ENCODE results near the gene ABHD12B.
"Not testable (repeated sequence)": the region's sequence is repeated elsewhere in the genome, so short reads cannot be mapped to it uniquely, and the experiment has no call there.

Gene ABHD12B

GRCh38 chr14:50839691-50840090 lies 32.2 kb upstream of the ABHD12B start:
- DNase-seq, result no peak

- no peak for DNase-seq
These were observed 27.5 kb upstream of the ABHD12B start for GRCh38 chr14:50844391-50844790.

DNA sequence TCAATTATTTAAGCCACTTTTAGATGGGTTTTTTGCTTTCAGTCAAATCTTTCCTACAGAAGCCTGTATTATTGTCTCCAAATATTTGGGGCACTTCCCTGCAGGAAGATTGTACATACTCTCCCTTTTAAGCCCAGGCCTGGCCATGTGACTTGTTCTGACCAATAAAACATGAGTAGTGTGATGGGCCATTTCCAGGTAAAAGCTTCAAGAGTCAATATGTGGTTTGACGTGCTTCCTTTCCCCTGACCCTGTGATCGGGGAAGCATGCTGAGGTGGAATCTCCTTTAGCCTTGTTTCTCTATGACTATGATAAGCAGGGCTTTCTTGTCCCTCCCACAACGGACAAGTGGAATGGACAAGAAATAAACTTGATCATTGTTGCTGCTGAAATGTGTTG lies 26.7 kb upstream of the ABHD12B start:
- no peak for DNase-seq

DNA sequence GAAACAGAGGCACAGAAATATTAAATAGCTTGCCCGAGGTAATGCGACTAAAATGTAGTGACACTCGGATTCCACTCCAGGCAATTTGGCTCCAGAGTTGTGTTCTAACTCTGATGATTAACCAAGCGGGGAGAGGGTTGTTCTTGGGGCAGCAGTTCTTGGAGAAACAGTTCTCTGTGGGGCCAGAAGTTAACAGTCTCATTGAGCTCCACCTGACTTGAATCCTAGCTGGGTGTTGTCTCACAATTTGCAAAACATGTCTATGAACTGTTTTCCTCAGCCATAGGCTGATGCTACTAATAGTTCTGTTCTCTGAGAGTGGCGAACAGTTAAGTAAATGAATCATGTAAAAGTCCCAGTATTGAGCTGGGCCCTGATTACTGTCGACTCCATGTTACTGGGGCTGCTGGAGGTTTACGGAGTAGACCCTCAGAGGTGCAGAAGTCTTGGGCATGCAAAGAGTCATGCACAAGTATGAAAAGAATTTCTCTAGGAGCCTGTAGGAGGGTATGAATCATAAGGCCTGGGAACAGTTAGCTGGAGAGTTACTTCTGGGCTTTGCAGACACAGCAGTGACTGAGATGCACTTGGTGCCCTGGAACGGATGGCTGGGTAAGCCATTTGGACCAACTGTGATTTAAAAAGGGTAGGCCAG lies 25.5 kb upstream of the ABHD12B start:
- no peak for DNase-seq

DNA sequence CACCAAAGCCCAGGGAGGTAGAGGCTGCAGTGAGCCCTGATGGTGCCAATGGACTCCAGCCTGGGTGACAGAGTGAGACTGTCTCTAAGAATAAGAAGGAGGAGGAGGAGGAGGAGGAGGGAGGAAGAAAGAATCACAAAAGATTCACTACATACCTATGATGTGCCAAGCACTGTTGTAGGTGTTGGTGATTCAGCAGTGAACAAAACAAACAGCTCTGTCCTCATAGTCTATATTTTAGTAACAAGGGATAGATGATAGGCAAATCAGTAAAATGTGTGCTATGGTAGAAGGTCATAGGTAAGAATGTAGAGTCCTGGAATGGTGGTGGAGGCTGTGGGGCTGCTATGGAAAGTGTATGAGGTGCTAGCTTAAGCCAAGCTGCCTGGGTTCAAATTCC lies 18.0 kb upstream of the ABHD12B start:
- DNase-seq, result no peak

DNA sequence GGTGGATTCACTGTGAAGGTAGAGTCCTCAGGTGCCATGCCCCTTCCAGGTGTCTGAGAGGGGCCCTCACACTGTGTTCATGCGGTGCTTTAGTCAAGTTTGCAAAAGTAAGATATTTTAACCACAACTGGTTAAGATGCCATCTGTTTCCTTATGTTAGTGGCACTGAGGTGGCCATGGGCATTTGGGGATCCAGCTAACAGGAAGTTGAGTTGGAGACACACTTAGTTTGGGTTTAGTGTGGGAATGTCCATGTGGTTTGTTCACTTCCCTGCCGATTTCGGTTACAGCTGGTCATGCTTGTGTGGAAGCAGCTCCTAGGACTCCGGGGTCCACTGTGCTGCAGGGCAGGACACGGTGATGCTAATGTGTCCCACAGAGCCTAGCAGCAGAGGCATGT lies 17.3 kb upstream of the ABHD12B start:
- no peak for DNase-seq

DNA sequence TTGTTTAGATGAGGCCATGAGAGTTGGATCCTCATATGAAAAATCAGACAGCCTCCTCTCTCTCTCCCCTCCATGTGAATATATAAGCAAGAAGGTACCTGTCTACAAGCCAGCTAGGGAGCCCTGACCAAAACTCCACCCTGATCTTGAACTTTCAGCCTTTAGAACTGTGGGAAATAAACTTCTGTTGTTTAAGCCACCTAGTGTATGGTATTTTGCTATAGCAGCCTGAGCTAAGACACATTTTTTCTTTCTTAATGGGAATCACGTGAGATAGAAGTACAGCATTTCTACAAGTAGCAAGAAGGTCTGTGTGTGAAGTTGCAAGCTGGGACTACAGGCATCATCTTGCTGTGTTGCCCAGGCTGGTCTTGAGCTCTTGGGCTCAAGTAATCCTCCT lies 16.3 kb upstream of the ABHD12B start:
- DNase-seq, result no peak

- DNase-seq, result no peak
These were observed 15.2 kb upstream of the ABHD12B start for GRCh38 chr14:50856660-50857059.

DNA sequence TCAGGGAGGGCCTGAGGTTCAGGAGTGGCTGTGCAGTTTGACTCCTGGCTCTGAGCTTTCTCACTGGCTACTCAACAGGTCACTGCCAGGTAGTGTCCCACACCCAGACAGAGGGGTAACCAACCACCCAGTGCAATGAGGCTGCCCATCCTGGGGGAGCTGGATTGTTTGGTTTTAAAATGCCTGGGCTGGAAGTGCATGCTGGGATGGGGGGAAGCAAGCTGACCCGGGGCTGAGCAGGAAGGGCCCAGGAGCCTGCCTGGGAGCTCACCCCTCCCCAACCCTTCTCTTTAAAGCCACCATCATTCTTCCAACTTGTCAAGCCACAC lies 12.6 kb upstream of the ABHD12B start:
- DNase-seq, result no peak

DNA sequence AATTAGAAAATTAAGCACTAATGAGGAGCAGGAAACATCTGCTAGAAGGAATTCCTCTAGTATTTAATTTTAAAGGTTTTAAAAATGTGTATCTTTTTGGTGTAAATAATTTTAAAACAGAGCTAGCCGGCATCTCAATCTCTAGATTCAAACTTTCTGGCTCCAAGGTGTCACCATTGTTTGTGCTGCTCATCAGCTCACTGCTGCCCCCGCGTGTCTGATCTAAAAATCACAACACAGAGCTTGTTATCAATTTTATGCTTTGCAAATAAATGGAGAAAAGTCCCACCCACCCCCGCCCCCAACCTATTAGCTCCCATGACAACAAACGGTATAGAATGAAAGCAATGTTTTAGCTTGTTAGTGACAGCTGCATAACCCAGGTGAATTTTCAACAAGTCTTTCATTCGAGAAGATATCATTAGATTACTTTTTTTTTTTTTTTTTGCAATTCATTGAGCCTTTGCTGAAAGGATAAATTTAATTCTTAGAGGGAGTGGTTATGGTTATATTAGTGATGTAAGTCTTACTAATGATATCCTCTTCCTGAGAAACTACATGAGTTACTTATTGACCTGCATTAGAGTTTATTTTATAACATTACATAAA lies 11.3 kb upstream of the ABHD12B start:
- DNase-seq, result peak; percentile 93

DNA sequence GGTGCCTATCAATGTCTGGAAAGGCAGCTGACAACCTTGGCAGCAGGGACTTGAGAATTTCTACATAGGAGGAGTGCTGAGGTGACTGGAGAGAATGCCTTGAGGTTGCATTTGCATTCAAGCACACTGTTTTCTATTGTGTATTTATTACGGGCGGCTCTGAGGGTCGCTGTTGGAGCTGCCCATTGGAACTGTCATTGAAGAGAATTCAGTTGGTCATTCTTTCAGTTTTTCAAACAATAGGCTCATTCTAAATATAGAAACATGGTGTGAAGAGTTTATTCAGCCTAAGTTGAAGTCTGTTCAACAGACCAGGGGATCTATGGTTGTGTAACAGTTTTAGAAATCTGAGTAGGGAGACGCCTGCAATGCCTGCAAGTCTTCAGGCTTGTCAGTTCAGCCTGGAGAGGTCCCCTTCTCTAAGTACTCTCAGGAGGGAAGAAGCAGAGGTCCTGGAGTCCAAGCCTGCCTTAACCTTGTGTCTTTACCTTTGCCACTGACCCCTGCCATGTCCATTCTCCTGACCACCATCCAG lies 9.8 kb upstream of the ABHD12B start:
- no peak for DNase-seq

GRCh38 chr14:50864237-50864636 lies 7.6 kb upstream of the ABHD12B start:
- DNase-seq, result no peak

DNA sequence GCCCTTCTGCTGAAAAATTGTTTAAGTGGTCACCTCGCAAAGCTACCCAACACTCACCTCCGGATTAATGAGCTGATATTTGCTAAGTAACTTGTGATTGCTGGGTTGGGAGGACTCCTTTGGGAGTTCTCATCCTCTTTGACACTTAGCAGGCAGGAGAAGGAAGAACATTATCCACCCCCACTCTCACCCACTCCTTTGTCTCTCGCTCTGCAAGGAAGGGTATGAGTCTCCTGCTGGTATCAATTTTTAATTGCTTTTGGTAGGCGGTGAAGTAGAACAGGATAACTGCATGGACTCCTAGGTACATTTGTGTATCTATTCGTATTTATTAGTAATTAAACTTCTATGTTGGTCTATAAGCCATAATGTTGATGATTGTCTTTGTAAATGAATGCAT lies 6.9 kb upstream of the ABHD12B start:
- no peak for DNase-seq

- DNase-seq, result no peak
These were observed 6.3 kb upstream of the ABHD12B start for GRCh38 chr14:50865391-50866076.

DNA sequence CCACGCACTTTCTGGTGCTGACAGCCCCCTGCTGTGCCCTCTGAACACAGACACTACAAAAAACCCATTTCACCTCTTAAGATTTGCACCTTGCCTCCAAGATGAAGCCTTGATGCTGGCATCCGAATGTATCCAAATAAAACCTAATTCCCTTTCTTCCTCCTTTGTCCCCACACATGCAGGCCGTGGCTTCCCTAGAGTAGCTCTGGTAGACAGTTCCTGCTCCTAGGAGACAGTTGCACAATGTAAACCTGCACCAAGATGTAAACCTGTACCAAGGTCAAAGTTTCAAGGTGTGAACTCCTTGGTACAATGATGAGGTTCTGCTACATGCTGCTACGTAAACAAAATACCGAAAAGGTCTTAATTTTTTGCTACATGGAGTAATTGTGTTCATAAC lies 625 bp upstream of the ABHD12B start:
- no peak for DNase-seq

DNA sequence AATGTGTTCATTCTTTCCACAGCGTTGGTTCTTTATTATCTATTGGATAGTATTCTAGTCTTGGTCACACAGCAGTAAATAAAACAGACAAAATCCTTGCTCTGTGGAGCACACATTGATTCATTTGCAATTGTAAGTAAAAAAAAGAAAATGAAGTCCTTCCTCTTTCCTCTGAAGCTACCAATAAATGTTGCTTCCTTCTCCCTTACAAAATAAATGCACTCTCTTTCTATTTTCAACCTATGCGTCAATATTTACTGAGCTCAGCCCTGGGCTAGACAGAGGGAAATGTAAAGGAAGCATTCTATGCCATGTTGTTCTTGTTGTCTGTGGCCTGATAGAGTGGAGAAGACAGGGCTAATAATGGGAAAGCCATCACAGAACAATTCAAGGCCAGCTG lies 2.9 kb downstream of the ABHD12B start:
- peak; percentile 21 for DNase-seq

GRCh38 chr14:50875359-50876070 lies 3.7 kb downstream of the ABHD12B start:
- no peak for DNase-seq

- DNase-seq, result no peak
These were observed 11.3 kb downstream of the ABHD12B start for GRCh38 chr14:50882932-50883826.

GRCh38 chr14:50883827-50884197 lies 12.0 kb downstream of the ABHD12B start:
- no peak for DNase-seq

DNA sequence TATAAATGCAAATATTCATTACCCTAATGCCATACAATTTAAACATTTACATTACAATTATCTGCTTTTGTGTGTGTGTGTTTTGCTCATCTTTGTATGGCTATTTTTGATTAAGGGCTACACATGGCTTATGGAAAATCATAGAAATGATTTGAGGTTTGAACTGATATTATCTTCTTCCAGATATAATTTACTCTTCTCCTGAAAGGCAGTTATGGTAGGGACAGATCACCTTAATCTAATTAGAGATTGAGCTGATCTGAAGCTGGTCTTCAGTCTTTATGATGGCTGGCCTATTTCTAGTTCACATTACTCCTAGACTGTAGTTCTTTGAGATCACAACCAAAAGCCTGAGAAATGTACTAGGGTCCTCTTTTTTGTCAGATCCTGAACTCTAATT lies 15.6 kb downstream of the ABHD12B start:
- no peak for DNase-seq

DNA sequence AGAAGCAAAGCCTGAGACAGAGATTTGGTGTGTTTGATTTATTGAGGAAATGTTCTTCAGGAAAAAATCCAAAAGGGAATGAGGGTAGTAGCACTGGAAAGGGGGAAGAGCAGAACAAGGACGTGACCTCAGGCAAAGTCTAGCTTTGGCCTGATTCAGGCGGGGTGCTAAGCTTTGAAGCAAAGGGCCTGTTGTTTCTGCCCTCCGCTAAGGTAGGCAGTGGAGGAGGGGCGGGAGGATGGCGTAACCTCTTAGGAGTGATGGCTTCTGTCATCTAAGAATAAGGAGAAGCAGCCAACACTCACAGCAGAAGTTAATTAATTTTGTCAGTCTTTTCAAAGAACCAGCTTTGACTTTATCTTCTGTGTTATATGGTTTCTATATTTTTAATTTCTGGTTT lies 20.4 kb downstream of the ABHD12B start:
- no peak for DNase-seq

- DNase-seq, result not testable (repeated sequence)
These were observed 24.6 kb downstream of the ABHD12B start for GRCh38 chr14:50896421-50896820.

DNA sequence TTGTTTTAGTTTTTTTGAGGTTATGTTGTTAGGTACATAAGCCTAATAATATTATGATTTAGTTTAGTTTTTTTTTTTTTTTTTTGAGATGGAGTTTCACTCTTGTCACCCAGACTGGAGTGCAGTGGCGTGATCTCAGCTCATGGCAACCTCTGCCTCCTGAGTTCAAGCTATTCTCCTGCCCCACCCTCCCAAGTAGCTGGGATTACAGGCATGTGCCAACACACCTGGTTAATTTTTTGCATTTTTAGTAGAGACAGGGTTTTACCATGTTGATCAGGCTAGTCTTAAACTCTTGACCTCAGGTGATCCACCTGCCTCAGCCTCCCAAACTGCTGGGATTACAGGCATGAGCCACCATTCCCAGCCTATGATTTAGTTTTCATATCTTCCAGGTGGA lies 25.2 kb downstream of the ABHD12B start:
- not testable (repeated sequence) for DNase-seq

Measured in NCI-H345 (cell line).